Type B pancreatic cell (in vitro differentiated cells): ENCODE measurements around the gene TP53INP2. TPM values are rescaled to one million over a fixed set of nuclear protein-coding genes. Genes with fewer than 3 reads are reported as not detected.
A peak's percentile ranks its signal among the peaks of the same experiment; 100 is the strongest.

Source experiments
- DNase-seq: peaks from one replicate; pipeline ENCODE4 v3.0.0; 2021; ENCODE audit warnings: mixed read lengths; ENCODE audit not compliant: unreplicated experiment; ENCODE audit errors: extremely low spot score
- H3K27ac Mint-ChIP-seq: 2 replicates; pipeline ENCODE4 v1.8.0; 2021; ENCODE audit warnings: mild to moderate bottlenecking, mixed read lengths
- H3K27me3 Mint-ChIP-seq: 2 replicates; pipeline ENCODE4 v1.8.0; 2021; ENCODE audit warnings: mixed read lengths
- H3K36me3 Mint-ChIP-seq: 2 replicates; pipeline ENCODE4 v1.8.0; 2021; ENCODE audit warnings: mixed read lengths
- H3K4me1 Mint-ChIP-seq: one replicate; pipeline ENCODE4 v1.8.0; 2021; ENCODE audit warnings: mixed read lengths; ENCODE audit not compliant: unreplicated experiment
- H3K4me3 Mint-ChIP-seq: 2 replicates; pipeline ENCODE4 v1.8.0; 2021; ENCODE audit warnings: mild to moderate bottlenecking, mixed read lengths
- H3K9me3 Mint-ChIP-seq: 2 replicates; pipeline ENCODE4 v1.8.0; 2021; ENCODE audit warnings: mixed read lengths
- total RNA-seq: library from RNA; stranded (reverse); gene quantifications from 2 replicates; pipeline ENCODE4 v1.2.1, GENCODE V29; 2021; ENCODE audit warnings: low replicate concordance
- TF ChIP-seq, protein P1 (sequence below): fragments of 200-600 bp; sonication (generic); conservative IDR thresholded peaks from 2 replicates; pipeline ENCODE4 v1.5.0; 2021; ENCODE audit warnings: antibody characterized with exemption, mild to moderate bottlenecking

The TP53INP2 gene
- total RNA-seq, 1 donor from 2014 or later: 39.6 TPM

DNA sequence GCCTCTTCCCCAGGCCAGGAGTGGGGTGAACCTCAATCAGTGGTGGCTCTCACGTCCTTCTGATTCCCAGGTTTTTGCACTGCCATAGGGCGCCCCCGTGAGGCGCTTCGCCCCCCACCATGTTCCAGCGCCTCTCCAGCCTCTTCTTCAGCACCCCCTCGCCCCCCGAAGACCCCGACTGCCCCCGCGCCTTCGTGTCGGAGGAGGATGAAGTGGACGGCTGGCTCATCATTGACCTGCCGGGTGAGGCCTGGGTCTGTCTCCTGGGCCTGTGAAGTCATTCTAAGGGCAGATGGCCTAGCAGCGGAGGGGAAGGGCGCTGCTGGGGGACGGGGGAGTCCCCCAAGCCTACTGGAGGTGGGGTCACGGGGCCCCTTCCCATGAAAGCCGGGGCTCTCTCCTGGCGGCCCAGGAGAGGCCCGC lies 4.5 kb downstream of the TP53INP2 start:
- peaks cover 16% of the 10 kb centered on the region for H3K36me3 Mint-ChIP-seq
- peaks cover 13% of the 10 kb centered on the region for H3K27me3 Mint-ChIP-seq
- TF ChIP-seq, protein P1, sequence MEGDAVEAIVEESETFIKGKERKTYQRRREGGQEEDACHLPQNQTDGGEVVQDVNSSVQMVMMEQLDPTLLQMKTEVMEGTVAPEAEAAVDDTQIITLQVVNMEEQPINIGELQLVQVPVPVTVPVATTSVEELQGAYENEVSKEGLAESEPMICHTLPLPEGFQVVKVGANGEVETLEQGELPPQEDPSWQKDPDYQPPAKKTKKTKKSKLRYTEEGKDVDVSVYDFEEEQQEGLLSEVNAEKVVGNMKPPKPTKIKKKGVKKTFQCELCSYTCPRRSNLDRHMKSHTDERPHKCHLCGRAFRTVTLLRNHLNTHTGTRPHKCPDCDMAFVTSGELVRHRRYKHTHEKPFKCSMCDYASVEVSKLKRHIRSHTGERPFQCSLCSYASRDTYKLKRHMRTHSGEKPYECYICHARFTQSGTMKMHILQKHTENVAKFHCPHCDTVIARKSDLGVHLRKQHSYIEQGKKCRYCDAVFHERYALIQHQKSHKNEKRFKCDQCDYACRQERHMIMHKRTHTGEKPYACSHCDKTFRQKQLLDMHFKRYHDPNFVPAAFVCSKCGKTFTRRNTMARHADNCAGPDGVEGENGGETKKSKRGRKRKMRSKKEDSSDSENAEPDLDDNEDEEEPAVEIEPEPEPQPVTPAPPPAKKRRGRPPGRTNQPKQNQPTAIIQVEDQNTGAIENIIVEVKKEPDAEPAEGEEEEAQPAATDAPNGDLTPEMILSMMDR: peak; percentile 75
- DNase-seq: peak; percentile 81
- H3K4me3 Mint-ChIP-seq: peak overlapping the region; percentile 92
- H3K27ac Mint-ChIP-seq: peak overlapping the region; percentile 100
- peaks cover 47% of the 10 kb centered on the region for H3K4me1 Mint-ChIP-seq
- H3K9me3 Mint-ChIP-seq: no peaks in the 10 kb centered on the region

DNA sequence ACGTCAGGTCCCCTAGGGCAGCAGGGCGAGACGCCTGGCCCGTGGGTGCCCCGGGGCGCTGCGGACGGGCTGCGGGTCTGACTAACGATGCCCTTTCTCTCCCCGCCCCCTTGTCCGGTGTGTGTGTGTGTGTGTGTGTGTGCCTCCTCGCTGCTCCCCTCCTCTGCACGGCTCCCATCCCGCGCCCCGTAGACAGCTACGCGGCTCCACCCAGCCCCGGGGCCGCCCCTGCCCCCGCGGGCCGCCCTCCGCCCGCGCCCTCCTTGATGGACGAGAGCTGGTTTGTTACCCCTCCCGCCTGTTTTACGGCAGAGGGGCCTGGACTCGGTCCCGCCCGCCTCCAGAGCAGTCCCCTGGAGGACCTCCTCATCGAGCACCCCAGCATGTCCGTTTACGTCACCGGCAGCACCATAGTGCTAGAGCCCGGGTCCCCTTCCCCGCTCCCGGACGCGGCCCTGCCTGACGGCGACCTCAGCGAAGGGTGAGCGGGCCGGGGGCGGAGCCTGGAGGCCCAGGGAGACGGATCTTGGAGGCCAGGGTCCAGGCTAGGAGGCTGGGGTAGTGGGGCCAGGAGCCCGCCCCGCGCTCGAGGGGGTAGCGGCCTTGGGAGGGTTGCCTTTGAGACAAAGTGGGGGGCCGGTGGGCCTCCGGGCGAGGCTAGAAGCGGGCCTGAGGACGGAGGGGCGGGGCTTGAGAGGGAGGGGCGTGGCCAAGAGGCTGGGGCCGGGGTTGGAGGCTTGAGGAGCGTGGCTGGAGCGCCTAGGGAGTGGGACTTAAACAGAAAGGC lies 5.1 kb downstream of the TP53INP2 start:
- Mint-ChIP-seq H3K9me3 (no peaks in the 10 kb centered on the region), H3K4me1 (peaks cover 48% of the 10 kb centered on the region), H3K4me3 (peak overlapping the region; percentile 92), H3K27ac (peak overlapping the region; percentile 100), H3K36me3 (peaks cover 17% of the 10 kb centered on the region), H3K27me3 (peaks cover 11% of the 10 kb centered on the region)
- TF ChIP-seq, protein P1: no peak
- DNase-seq: peak; percentile 95

DNA sequence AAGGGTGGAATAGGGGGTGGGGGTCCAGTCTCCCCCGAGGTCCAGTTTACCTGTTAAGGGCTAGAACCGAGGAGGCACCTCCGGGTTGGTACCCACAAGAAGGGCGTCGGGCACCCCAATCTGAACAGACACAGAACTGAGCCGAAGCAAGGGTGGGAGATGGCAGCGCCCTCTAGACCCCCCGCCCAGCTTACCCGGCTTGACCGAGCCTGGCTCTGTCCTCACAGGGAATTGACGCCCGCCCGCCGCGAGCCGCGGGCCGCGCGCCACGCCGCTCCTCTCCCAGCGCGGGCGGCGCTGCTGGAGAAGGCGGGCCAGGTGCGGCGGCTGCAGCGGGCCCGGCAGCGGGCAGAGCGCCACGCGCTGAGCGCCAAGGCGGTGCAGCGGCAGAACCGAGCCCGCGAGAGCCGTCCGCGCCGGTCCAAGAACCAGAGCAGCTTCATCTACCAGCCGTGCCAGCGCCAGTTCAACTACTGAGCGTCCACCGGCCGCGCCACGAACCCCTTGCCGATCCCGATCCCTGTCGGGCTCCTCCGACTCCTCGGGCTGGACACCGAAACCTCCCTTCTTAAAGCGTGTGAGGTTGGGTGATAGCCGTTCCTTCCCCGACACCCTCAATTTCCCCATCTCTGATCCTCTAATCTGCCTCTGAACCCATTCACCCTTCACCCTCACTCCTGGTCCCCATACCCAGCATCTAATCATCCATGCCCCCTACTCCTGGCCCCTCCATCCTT lies 5.9 kb downstream of the TP53INP2 start:
- Mint-ChIP-seq H3K27ac (peak overlapping the region; percentile 91), H3K36me3 (peaks cover 25% of the 10 kb centered on the region), H3K27me3 (peaks cover 11% of the 10 kb centered on the region), H3K9me3 (no peaks in the 10 kb centered on the region), H3K4me3 (peak overlapping the region; percentile 93), H3K4me1 (peaks cover 42% of the 10 kb centered on the region)
- DNase-seq: peak; percentile 79
- TF ChIP-seq, protein P1: peak; percentile 49

GRCh38 chr20:34710568-34710839 lies 6.4 kb downstream of the TP53INP2 start:
- H3K27me3 Mint-ChIP-seq: peaks cover 11% of the 10 kb centered on the region
- peak overlapping the region; percentile 91 for H3K27ac Mint-ChIP-seq
- H3K9me3 Mint-ChIP-seq: no peaks in the 10 kb centered on the region
- TF ChIP-seq, protein P1: no peak
- DNase-seq: no peak
- H3K4me1 Mint-ChIP-seq: peaks cover 37% of the 10 kb centered on the region
- peak overlapping the region; percentile 93 for H3K4me3 Mint-ChIP-seq
- H3K36me3 Mint-ChIP-seq: peaks cover 29% of the 10 kb centered on the region

DNA sequence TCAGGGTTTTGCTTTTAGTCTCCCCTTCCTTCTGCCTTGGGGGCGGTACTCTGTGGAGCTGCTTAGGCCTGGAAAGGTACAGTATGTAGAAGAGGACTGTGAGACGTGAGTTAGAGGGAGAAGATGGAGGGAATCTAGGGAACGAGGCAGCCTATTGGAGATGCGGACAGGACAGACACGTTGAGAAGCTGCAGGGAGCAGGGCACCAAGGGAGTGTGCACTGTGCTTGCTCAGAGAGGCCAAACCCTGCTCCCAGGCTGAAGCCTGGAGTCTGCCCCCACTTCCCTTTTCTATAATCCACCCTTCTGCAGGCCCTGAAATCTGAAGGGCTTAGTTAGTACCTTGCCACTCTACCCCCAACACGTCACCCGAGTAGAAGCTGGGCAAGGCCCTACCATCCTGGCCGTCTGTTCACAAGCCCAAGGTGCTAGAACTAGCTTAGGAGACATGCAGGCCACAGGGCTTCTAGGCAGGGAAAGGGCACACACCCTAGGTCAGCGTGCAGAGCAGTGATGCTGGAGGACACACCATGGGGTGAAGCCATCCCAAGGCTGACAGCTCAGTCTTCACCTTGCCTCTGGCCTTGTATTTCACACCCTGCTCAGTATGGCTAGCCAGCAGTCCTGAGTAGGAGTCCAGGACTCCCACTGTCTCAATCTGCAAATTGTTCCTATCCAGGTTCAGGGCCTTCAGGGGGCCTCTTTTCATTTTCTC lies 6.9 kb downstream of the TP53INP2 start:
- Mint-ChIP-seq H3K27ac (peak overlapping the region; percentile 91), H3K4me1 (peaks cover 34% of the 10 kb centered on the region), H3K27me3 (peaks cover 11% of the 10 kb centered on the region), H3K4me3 (peak overlapping the region; percentile 93), H3K36me3 (peaks cover 29% of the 10 kb centered on the region), H3K9me3 (no peaks in the 10 kb centered on the region)
- TF ChIP-seq, protein P1: no peak
- no peak for DNase-seq
